SKM-1 (cell line): ENCODE results near the gene ARHGAP24.

Experiments
- DNase-seq: peaks from one replicate; lab custom pipeline; 2025; ENCODE audit not compliant: unreplicated experiment; lab: John Stamatoyannopoulos, UW

ARHGAP24 gene

GRCh38 chr4:85577307-85577706 lies 102.4 kb downstream of the ARHGAP24 start:
- DNase-seq, result no peak

GRCh38 chr4:85579942-85580341 lies 105.0 kb downstream of the ARHGAP24 start:
- no peak for DNase-seq

- no peak for DNase-seq
Measured at GRCh38 chr4:85580489-85580888, 105.5 kb downstream of the ARHGAP24 start.

GRCh38 chr4:85587952-85588351 lies 113.0 kb downstream of the ARHGAP24 start:
- no peak for DNase-seq

- no peak for DNase-seq
Measured at GRCh38 chr4:85591406-85592098, 116.6 kb downstream of the ARHGAP24 start.

- no peak for DNase-seq
Measured at GRCh38 chr4:85595098-85595775, 120.3 kb downstream of the ARHGAP24 start.

- DNase-seq, result no peak
Measured at GRCh38 chr4:85595796-85596559, 121.0 kb downstream of the ARHGAP24 start.

GRCh38 chr4:85598936-85599335 lies 124.0 kb downstream of the ARHGAP24 start:
- DNase-seq, result no peak

- DNase-seq, result no peak
Measured at GRCh38 chr4:85600501-85600900, 125.6 kb downstream of the ARHGAP24 start.

GRCh38 chr4:85603437-85604336 lies 128.7 kb downstream of the ARHGAP24 start:
- DNase-seq, result no peak

- no peak for DNase-seq
Measured at GRCh38 chr4:85606505-85606904, 131.6 kb downstream of the ARHGAP24 start.

GRCh38 chr4:85607624-85608023 lies 132.7 kb downstream of the ARHGAP24 start:
- no peak for DNase-seq

GRCh38 chr4:85610450-85610849 lies 135.5 kb downstream of the ARHGAP24 start:
- DNase-seq, result no peak

GRCh38 chr4:85611661-85612060 lies 136.7 kb downstream of the ARHGAP24 start:
- no peak for DNase-seq

- no peak for DNase-seq
Measured at GRCh38 chr4:85613901-85614300, 139.0 kb downstream of the ARHGAP24 start.

GRCh38 chr4:85615952-85616351 lies 141.0 kb downstream of the ARHGAP24 start:
- no peak for DNase-seq

GRCh38 chr4:85617202-85617601 lies 142.3 kb downstream of the ARHGAP24 start:
- no peak for DNase-seq

GRCh38 chr4:85632981-85633380 lies 158.0 kb downstream of the ARHGAP24 start:
- no peak for DNase-seq

- no peak for DNase-seq
Measured at GRCh38 chr4:85637778-85638177, 162.8 kb downstream of the ARHGAP24 start.

- no peak for DNase-seq
Measured at GRCh38 chr4:85639946-85640345, 165.0 kb downstream of the ARHGAP24 start.
